GM21423 (cell line): Measurements from ENCODE around the gene CAPN6.

Source experiments
- ATAC-seq: cut with Tn5 transposase; IDR thresholded peaks from one replicate; pipeline ENCODE4 v1.9.1; 2021; ENCODE audit warnings: mild to moderate bottlenecking, moderate library complexity; ENCODE audit not compliant: unreplicated experiment

The CAPN6 gene, protein sequence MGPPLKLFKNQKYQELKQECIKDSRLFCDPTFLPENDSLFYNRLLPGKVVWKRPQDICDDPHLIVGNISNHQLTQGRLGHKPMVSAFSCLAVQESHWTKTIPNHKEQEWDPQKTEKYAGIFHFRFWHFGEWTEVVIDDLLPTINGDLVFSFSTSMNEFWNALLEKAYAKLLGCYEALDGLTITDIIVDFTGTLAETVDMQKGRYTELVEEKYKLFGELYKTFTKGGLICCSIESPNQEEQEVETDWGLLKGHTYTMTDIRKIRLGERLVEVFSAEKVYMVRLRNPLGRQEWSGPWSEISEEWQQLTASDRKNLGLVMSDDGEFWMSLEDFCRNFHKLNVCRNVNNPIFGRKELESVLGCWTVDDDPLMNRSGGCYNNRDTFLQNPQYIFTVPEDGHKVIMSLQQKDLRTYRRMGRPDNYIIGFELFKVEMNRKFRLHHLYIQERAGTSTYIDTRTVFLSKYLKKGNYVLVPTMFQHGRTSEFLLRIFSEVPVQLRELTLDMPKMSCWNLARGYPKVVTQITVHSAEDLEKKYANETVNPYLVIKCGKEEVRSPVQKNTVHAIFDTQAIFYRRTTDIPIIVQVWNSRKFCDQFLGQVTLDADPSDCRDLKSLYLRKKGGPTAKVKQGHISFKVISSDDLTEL

DNA sequence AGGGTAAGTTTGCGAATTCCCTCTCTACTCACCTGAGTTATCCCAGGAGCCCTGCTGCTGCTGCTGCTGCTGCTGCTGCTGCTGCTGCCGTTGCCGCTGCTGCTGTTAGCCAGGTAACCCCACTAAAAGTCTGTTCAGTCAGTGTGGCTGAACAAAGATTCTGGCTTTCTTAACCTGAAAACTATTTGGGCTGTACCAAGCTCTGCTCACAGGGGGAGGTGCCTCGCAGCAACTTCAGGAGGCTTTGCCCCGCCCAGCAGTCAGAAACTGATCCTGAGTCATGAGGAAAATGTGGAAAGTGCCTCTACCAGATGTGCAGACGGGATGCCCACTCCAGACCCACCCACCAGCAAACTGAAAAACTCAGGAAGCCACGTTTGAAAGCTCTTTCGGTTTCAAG is at the start of gene CAPN6:
Gene CAPN6, minus strand, starts transcription at position 145 of the 400 bp plus-strand sequence. CDS start 6,547 bp downstream, outside the sequence.
- no peak for ATAC-seq

DNA sequence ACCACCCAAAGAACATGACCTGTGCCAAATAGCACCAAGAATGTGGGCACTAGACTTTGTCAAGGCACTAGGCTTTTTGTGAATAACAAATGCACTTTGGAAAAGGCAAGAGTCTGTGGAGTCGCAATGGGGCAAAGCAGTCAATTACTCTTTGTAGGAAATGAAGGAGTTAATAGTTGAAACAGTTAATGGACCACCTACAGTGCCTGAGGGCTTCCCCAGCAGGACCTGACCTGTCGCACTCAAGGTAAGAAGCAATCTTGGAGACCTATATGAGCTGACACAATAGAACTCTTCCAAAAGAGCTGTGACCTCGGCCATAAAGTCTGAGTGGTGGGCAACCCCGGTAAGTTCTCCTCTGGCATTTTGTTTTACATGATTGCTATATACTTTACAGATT is 49.2 kb upstream of the CAPN6 start:
- ATAC-seq, result no peak

DNA sequence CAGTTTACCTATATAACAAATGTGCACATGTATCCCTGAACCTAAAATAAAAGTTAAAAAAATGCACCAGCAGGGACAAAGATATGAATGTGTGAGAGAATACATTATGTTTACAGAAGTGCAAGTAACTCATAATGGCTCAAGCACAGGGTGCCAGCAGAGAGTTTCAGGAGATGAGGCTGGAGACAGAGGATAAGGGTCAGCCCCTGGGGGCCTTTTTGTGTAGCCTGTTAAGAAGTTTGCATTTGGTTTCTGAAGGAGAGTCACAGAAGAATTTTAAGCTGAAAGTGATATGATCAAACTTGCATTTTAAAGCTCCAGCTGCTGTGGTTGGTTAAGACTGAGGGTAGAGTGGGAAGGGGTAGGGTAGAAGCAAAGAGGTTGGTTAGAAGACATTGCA is 48.6 kb upstream of the CAPN6 start:
- no peak for ATAC-seq

DNA sequence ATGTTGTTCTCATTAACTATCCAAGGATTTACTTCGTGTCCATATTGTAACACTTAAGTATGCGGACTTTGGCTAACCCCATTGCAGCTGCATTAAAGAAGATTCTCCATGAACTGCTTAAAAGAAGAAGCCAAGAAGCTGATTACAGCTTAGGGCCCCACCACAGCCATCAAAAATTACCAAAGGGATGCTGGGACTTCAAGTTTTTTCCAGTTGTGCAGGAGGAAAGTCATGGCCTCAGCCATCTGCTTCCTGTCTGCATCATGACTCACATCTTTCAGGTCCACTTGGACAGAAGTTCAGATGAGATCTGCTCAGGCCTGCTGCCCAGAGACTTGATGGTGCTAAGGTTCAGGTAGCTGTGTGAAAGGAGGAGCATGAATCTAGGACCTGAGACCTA is 38.8 kb upstream of the CAPN6 start:
- ATAC-seq, result no peak

DNA sequence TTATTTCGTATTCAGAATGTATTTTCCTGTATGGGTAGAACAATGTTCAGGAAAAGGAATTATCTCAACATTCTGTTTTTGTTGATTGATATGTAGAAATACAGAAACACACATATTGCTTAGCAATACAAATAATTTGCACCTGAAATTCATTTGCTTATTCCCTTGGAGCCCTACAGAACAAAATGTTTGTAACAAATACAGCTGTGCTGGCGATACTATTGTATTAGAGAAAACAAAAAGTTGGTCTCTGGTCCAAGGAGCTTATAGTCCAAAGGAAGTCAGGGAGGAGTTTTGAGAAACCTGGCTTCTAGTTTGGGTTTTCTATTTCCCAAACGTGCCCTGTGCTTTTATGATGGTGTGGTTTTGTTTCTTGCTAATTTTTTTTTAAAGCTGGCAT is 37.8 kb upstream of the CAPN6 start:
- no peak for ATAC-seq

DNA sequence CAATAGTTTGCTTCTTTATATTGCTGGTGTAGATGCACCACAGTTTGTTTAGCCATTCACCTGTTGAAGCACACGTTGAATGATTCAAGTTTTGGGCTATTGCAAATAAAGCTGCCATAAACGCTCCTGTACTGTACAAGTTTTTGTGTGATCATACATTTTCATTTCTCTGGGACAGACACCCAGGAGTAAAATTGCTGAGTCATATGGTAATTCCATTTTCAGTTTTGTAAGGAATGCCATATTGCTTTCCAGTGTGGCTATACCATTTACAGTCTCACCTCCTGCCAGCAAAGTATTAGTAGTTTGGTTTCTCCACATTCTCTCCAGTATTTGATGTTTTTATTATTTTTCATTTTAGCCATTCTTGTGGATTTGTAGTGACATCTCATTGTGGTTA is 32.0 kb upstream of the CAPN6 start:
- ATAC-seq, result no peak

DNA sequence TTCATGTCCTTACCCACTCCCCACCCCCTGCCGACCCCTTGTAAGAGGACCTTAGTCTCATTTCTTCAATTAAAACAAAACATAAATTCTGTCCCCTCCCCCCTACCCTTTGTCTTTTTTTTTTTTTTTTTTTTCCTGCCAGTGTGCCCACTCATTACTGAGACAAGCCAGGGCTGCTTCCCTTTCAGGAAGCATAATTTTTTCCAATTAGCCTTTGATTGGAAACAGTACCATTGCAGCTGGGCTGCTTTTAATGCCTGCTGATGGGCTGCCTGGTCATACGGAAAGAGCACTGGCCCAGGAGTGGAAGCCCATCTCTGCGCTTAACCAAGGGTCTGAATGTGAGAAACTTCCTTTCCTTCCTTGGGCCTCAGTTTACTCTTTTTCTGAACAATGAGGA is 18.6 kb upstream of the CAPN6 start:
- ATAC-seq, result no peak

DNA sequence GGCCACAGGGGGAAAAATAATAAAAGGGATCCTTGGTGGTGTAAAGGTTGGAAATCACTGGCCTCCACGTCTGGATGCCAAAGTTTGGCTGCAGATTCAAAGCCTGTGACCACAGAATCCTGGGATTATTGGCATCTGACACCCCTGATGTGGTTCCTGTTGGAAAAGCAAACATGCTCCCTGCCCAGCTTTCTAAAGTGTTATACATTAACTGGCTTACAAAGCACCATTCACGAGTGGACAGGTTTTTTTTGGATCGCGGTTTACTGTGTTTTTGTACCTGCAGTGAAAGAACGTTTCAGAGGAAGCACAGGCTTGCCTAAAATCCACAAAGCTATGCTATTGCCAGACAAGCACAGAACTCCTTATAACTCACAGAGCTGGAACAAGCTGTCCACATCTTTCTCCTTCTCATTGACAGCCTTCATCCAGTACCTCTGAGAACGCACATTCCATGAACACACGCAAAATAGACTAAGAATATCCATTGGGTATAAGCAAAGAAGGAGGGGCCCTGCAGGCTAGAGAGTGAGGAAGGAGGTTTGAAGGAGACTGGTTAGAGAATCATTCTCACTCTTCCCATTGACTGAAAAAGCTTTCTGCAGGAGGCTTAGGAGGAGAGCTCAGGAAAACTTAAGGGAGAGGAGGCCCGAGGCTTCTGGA is 14.5 kb upstream of the CAPN6 start:
- no peak for ATAC-seq

DNA sequence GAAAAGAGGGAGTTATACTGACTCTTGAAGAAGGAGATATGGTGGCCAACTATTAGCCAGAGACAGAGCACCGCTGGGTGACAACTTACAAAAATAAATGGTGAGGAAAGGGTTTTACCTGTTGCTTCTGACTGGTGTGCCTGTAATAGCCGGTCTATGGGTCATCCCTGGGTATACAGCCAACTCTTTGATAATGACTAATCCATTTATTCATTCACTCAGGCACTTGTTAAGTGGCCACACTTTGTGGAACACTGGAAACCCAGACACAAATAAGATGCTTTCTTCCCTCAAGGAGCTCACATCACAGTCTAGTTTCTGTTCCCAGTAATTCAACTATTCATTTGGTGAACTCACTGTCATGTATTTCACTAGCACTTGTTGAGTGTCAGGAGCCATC is 13.2 kb upstream of the CAPN6 start:
- no peak for ATAC-seq

DNA sequence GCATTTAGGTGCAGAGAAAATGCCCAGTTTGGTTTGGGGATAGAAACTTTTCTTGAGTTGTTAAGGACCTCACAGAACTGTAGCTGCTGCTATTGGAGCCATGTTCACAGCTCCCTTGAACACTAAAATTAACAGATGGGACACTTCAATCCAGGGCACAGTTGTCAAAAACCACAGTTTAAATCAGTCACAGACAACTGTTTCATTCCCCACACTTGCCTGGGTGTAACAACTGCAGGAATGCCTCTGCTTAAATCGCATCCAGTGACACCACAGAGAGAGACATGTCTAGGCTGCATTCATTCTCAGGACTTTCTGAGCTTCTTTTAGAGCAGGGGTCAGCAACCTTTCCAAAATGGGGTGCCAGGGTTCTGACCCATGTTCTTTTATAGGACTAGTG is 12.7 kb upstream of the CAPN6 start:
- ATAC-seq, result no peak

DNA sequence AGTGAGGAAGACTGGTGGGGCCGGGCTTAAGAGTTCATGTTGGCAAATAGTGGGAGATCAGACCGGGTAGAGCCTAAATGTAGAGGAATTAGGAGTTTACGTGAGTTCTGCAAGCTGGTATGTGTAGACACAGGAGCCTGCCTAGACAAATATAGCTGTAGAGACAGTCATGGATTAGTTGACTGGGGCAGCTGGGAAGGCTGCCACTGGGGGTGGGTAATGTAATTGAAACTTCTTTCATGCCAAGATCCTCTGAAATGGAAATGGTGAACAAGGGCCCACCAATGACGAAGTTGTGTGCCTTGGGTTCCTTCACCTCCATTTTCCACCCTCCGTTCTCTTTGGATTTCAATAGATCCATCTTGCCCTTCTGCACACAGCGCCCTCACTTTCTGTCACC is 11.9 kb upstream of the CAPN6 start:
- ATAC-seq, result no peak

DNA sequence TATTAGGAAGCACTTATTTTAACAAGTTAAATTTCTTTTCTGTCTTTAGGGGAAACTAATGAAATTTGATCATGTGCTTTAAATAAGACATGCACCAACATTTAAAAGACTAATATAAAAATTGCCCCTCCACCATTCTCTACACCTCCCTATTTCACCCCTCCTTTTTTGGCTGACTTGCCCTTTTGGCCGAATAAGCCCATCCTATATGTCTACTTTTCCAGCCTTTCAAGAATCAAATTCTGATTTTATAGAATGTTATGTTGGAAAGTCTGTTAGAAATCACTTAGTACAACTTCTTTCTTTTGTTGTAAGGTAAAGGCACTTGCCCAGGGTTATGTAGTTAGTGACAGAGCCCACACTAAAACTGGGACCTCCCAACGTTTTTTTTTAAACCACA is 1.8 kb downstream of the CAPN6 start:
- ATAC-seq, result no peak

DNA sequence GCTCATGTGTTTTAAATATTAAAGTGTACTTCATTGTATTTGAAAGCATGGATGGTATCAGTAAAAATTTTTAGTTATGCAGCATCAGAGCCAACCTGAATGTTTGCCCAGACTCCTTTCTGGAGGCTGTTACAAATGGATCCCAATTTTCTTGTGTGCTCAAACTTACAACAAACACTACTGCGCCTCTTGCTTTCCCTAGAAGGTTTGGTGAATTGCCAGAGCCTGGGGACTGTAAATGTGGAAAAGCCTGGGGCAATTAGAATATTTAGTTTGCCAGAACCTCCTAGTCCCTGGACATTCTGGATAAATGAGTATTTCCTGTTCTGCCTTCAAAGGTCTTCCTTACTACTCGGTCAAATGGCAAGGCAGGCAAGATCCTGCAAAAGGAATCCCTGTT is 4.8 kb downstream of the CAPN6 start:
- ATAC-seq, result no peak

DNA sequence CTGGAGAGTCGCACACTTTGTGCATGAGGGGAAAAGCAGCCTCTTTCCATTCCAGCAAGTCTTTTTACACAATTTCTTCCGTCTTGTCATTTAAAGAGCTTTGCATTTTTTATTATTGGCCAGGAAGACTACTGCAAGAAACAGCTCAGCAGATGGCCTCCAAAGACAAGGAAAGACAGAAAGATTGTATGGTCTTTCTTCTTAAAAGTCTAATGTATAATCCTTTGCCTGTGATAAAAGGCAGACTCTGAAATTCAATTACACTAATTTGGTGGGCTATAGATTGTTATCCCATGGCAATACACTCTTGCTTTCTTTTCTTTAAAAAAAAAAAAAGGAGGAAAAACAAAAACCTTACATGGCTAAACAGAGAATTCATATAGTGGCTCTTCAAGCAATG is 5.9 kb downstream of the CAPN6 start:
- ATAC-seq, result no peak

DNA sequence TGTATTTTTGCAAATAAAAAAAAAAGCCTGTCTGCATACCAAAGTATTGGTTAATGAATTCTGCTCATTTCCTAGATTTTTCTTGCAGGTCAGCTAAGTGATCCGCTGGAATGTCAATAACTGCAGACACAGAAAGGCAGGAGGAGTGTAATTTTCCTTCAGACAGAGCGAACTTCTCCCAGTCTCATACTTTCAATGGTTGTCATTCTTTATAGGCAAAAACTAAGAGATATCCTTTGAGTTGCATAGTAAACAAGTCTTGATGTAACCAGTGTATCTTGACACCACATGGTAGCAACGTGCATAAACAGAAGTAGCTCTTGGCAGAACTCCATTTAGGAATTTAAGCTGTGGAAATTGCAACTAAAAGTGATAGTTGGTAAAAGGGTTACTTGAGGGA is 8.2 kb downstream of the CAPN6 start:
- no peak for ATAC-seq

DNA sequence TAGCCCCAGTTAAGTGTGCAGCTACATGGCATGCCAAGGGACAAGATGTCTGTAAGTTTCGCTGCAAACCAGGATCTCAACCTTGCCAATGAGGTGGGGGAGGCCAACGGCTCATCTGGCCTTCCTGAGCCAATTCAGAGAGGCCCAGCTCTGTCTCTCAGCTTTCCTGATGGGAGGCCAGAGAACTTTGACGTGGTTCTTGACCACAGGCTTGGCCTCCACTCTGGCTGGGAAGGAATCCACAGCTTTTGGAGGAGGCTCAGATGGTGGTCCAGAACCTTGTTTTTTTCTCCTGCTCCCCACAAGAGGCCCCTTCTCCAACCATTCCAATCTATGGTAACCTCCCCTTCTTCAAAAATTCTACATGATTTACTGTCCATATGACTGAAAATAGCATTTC is 9.8 kb downstream of the CAPN6 start:
- ATAC-seq, result no peak

DNA sequence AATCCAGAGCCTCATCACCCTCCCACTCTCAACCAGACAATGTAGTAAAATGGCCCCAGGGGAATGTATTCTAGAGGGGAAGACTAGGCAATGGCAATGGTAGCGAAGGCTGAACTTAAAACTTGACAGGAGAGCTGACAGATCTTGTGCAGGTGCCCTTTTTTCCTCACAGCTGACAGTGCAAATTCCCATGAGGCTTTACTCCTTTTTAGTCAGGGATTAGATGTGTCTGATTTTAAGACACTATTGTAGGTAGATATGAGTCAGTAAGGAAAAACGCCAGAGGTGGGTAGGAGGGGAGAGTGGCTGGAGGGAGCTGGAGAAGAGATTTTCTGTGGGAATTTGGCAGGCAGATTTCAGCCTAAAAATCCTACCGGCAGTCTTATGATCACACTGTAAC is 10.7 kb downstream of the CAPN6 start:
- ATAC-seq, result no peak

DNA sequence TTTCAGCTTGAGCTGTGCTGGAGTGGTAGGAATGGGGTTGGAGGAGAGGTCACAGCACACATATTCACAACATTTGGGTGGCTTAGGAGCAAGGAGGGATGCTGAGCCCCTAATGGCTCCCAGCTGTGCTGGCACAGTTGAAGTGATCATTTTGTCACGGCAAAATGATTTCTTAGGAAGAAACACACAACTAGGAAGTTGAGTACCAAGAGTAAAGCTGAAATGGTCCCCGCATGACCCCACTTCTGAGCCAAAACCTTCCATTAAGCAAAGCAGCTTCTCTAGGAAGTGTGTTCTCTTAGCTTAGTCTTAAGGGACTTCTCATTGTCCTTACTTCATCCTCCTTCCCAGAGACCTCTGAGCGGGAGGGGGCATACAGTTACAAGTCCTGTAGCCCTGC is 12.6 kb downstream of the CAPN6 start:
- no peak for ATAC-seq

DNA sequence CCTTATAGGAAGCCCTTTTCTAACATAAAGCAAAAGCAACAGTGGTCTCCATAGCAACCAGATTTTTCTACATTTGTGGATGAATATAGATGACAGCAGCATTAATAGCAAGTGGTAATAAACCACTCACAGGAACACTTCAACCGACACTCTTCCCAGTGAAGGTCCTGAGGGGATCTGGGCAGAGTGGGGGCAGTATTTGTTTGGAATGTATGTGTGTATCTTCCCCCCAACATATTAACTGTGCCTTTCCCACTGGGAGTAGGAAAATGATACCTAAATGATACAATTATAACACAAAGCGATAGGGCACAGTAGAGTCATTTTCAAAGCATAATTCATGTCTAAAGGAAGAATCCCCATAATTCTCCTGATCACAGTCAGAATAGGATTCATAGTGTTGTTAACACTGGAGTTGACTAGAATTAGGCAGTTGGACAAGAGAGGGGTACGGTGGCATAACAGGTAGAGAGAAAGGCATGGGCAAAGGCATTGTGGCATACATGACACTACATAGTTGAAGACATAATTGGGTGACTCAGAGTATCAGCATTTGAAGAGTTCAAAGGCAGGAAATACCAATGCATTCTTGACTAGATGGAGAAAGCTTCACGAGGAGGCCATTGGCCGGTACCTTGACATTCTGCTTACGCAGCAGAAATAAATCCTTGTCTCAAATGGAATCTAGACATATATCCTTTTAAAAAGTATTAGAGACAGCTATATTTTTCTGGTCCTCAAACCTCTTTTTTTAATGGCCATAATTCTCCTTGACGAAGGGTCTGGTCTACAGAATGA is 15.2 kb downstream of the CAPN6 start:
- no peak for ATAC-seq

DNA sequence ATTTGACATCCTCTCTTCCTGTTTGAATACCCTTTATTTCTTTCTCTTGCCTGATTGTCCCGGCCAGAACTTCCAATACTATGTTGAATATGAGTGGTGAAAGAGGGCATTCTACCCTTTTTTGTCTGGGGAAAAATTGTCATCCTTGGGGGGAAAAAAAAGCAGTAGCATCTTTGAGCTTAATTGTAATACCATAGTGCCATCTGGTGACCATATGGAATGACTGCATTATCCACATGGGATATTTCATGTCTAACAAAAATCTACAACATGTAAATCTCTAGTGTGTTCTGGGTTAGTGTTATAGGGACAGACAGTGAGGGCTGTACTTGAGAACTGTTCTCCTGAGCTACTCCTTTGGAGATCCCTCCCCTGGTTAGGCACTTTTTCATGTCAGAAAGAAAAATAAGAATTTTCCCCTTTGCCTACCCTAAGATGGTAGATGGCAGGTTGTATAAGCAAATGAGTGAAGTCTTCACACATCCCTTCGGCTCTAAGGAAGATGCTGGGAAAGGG is 26.0 kb downstream of the CAPN6 start:
- no peak for ATAC-seq

DNA sequence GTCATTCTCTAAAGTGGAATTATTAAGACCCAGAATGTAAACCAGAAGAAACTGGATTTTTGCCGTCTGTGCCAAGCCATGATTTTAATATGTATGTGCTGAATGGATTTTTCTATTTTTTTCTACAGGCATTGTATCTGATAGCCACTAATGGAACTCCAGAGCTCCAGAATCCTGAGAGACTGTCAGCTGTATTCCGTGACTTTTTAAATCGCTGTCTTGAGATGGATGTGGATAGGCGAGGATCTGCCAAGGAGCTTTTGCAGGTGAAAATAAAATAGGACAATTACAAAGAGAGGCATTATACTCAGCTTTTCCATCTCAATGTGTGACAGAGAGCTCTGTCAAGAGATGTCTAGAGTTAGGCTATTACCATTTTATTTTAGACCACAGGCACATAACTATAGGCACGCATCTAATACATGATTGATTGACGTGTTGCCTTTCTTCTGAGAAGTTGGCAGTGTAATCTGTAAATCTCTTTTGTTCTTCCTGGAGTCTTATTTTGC is 53.9 kb downstream of the CAPN6 start:
- ATAC-seq, result no peak
